Measurements from ENCODE around the gene ACSM2B. TPM values are rescaled to one million over a fixed set of nuclear protein-coding genes. Genes with fewer than 3 reads are reported as not detected.

Gene ACSM2B
- total RNA-seq, 1 donor from 2014 or later = not detected

DNA sequence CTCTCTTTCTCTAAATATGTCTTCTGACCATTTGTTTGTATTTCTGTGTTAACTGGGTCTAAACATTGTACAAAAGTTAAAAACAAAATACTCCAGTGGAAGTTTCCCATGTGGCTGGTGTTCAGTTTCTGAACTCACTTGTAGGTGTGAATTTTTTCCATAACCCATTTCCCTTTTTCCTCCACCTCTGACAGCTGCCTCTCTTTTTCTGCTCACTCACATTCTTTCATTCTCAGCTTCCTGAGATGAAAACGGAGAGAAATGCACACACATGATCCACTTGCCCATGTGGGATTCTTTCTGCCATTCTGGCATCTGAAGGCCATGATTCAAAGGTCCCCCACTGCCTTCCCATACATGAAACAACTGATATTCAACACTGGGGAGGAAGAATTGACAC lies 41.1 kb upstream of the ACSM2B start:
- no peak for TF ChIP-seq CTCF (conservative IDR thresholded peaks at IDR 0.05; ENCODE audit: low read depth, low read length)
- no peak overlapping the region for H3K4me3 ChIP-seq (ENCODE audit: low read depth, low read length)
- no peak for DNase-seq (ENCODE audit: low read depth)

DNA sequence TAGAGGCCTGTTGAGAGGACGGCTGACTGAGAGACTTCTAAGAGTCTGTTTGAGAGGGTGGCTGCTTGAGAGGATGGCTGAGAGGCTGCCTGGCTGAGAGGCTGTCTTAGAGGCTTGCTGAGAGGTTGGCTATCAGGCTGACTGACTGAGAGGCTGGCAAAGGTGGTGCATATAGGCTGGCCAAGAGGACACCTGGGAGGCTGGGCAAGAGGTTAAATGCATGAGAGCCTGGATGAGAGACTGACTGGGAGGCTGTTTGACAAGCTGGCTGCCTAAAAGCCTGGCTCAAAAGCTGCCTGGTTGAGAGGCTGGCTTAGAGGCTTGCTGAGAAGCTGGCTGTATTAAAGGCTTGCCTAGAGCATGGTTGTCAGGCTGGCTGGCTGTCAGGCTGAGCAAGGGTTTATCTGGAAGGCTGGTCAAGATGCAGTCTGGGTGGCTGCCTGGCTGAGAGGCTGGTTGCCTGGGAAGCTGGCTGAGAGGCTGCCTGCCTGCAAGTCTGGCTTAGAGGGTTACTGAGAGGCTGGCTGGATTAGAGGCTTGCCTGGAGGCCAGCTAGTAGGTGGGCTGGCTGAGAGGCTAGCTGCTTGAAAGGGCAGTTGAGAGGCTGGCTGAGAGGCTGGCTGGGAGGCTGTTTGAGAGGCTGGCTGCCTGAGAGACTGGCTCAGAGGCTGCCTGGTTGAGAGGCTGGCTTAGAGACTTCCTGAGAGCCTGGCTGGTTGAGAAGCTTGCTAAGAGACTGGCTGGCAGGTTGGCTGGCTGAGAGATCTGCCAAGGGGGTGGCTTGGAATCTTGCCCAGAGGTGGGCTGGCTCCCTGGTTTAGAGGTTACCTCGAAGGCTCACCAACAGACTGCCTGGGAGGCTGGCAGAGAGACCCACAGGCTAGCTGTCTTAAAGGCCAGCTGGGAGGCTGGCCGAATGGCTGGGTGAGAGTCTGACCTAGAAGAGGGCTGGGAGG lies 38.3 kb upstream of the ACSM2B start:
- DNase-seq (ENCODE audit: low read depth) = no peak
- no peak for TF ChIP-seq CTCF (conservative IDR thresholded peaks at IDR 0.05; ENCODE audit: low read depth, low read length)
- no peak overlapping the region for H3K4me3 ChIP-seq (ENCODE audit: low read depth, low read length)

DNA sequence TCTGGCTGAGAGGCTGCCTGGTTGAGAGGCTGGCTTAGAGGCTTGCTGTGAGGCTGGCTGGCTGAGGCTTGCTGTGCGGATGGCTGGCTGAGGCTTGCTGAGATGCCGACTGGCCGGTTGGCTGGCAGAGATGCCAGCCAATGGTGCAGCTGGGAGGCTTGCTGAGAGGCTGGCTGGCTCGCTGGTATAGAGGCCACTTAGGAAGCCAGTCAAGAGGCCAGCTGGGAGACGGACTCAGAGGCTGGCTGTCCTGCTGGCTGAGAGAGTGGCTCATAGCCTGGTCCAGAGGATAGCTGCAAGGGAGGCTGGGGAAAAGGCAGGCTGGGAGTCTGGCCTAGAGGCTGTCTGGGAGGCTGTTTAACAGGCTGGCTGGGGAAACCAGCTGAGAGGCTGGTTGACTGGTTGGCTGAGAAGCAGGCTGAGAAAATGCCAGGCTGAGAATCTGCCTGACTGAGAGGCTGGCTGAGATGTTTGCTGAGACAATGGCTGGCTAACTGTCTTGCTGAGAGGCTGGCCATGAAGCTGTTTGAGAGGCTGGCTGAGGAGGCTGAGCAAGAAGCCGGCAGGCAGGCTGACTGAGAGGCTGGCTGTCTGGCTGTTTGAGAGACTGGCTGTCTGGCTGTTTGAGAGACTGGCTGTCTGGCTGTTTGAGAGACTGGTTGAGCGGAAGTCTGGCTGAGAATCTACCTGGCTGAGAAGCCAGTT lies 37.5 kb upstream of the ACSM2B start:
- TF ChIP-seq CTCF (conservative IDR thresholded peaks at IDR 0.05; ENCODE audit: low read depth, low read length) = no peak
- H3K4me3 ChIP-seq (ENCODE audit: low read depth, low read length) = no peak overlapping the region
- no peak for DNase-seq (ENCODE audit: low read depth)

DNA sequence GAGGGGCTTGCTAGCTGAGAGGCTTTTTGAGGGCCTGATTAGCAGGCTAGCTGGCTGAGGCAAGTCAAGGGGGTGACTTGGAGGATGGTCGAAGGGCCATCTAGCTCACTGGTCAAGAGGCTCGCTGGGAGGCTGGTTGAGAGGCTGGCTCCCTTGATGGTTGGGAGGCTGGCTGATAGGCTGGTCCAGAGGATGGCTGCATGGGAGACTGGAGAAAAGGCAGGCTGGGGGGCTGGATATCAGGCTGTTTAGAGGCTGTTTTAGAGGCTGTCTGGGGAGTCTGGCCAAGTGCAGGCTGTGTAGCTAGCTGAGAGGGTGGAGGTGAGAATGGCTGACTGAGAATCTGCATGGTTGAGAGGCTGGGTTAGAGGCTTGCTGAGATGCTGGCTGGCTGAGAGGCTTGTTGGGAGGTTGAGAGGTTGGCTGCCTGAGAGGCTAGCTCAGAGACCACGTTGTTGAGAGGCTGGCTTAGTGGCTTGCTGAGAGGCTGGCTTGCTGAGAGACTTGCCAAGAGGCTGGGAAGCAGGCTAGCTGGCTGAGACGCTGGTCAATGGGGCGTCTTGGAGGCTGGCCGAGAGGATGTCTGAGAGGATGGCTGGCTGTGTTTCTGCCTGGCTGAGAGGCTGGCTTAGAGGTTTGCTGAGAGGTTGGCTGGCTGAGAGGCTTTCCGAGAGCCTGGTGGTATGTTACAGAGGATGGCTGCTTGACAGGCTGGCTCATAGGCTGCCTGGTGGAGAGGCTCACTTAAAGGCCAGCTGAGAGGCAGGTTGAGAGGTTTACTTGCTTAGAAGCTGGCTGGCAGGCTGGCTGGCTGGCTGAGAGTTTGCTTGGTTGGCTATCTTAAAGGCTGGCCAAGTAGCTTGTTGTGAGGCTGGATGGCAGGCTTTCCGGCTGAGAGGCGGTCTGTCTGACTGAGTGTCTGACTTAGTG lies 36.6 kb upstream of the ACSM2B start:
- no peak for TF ChIP-seq CTCF (conservative IDR thresholded peaks at IDR 0.05; ENCODE audit: low read depth, low read length)
- DNase-seq (ENCODE audit: low read depth) = no peak
- no peak overlapping the region for H3K4me3 ChIP-seq (ENCODE audit: low read depth, low read length)

DNA sequence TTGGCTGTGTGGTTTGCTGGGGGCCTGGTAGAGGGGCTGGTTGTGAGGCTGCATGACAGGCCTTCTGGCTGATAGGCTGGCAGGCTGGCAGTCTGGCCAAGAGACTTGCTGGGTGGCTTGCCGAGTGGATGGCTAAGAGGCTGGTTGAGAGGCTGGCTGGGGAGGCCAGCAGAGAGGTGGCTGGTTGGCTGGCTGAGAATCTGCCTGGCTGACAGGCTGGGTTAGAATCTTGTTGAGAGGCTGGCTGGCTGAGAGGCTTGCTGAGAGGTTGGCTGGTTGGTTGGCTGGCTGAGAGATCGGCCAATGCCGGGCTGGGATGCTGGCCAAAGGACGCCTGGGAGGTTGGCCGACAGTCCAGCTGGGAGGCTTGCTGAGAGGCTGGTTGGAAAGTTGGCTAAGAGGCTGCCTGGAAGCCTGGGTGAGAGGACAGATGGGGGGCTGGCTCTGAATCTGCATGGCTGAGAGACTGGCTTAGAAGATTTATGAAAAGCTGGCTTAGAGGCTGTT lies 35.9 kb upstream of the ACSM2B start:
- no peak for DNase-seq (ENCODE audit: low read depth)
- no peak for TF ChIP-seq CTCF (conservative IDR thresholded peaks at IDR 0.05; ENCODE audit: low read depth, low read length)
- no peak overlapping the region for H3K4me3 ChIP-seq (ENCODE audit: low read depth, low read length)

DNA sequence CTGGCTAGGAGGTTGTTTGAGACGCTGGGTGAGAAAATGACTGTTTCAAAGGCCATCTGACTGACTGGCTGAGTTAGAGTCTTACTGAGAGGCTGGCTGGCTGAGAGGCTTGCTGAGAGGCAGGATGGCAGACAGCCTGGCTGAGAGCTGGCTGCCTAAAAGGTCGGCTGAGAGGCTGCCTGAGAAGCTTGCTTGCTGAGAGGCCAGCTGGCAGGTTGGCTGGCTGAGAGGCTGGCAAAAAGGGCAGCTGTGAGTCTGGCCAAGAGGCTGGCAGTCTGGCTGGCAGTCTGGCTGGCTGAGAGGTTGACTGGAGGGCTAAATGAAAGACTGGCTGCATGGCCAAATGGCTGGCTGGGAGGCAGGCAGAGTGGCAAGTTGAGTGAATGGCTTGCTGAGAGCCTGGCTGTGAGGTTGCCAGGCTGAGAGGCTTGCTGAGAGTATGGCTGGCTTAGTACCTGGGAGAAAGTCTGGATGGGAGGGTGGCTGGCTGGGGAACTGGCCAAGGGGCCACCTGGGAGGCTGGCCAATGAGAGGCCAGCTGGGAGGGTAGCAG lies 35.3 kb upstream of the ACSM2B start:
- TF ChIP-seq CTCF (conservative IDR thresholded peaks at IDR 0.05; ENCODE audit: low read depth, low read length) = no peak
- no peak overlapping the region for H3K4me3 ChIP-seq (ENCODE audit: low read depth, low read length)
- no peak for DNase-seq (ENCODE audit: low read depth)
